GM21423 (cell line): ENCODE results near the gene CHURC1.
A peak's percentile ranks its signal among the peaks of the same experiment; 100 is the strongest.

Experiments used
- ATAC-seq: cut with Tn5 transposase; IDR thresholded peaks from one replicate; pipeline ENCODE4 v1.9.1; 2021; ENCODE audit warnings: mild to moderate bottlenecking, moderate library complexity; ENCODE audit not compliant: unreplicated experiment

Gene CHURC1

DNA sequence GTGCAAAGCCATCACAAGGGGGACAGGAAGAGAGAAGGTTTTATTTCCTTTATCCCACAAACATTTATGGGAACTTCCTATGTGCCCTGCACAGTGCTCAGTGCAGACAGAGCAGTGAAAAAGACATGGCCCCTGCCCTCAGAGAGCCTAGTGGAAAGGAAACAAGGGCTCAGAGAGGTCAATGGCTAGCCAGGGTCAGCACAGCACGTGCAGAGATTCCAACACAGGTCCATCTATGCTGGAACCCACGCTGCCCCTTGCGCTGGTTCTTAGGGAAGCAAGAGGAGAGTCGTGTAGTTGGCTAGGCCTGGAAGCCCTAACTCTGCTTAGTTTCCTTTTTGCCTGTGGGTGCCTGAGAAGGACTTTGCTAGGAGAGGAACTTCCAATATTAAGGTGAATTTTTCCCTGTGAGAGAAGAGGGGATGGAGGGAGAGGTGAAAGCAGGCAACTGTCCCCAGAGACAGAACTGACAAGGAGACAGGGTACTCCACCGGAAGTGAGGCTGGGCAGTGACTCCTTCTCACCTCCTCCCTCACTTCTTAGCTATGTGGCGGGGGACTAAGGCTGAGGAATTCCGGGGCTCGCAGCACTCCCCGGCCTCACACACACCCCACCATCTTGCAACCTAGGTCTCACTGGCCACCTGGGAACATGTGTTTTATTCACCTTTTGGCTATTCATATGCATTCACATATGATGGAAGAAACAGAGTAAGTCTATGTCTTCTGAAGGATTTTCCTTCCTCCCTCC is 40.4 kb downstream of the CHURC1 start:
- ATAC-seq, result no peak

DNA sequence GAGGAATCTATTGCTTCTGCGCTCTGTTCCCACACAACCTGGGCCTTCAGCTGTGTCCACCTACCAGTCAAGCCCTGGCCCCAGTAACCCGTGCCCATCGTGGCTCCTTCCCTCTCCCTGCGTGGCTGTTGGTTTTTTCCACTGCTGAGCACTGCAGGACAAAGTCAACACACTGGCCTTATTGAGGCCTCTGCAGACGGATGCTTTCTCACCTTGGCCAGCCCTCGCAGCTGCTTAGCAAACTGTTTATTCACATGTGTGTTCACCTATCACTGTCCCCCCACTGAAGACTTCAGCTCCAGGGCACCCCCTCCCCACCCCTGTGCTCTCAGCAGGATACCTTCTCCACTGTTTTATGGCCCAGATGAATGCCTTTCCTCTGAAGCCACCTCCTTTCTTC is 41.0 kb downstream of the CHURC1 start:
- no peak for ATAC-seq

DNA sequence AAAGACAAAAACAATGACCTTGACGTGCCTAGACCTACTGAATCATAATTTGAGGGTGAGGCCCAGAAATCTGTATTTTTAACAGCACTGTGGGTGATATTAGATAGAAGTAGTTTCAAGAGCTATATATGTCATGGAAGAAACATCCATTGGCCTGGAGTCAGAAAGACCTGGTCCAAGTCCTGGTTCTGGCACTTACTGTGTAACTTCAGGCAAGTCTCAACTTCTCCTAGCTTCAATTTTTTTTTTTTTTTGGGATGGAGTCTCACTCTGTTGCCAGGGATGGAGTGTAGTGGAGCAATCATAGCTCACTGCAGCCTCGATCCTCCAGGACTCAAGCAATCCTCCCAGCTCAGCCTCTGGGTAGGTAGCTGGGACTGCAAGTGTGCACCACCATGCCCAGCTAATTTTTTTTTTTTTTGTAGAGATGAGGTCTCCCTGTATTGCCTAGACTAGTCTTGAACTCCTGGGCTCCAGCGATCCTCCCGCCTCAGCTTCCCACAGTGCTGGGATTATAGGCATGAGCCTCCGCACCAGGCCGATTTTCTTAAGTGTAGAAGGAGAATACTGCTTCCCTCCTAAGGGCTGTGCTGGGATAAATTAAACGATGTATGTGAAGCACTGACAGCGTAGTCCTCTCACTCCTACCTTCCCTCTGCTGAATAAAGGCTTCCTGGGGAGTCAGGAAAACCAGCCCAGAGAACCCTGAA is 42.6 kb downstream of the CHURC1 start:
- no peak for ATAC-seq

DNA sequence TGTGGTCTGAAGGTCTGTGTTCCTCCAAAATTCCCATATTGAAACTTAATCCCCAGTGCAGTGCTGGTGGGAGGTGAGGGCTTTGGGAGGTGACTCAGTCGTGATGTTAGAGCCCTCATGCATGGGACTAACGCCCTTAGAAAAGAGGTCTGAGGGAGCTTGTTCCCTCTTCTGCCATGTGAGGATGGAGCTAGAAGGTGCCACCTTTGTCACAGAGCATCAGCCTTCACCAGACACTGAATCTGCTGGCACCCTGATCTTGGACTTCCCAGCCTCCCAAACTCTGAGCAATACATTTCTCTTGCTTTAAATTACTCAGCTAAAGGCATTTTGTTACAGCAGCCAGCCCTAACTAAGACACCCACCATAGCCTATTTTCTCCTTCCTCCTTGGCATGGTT is 43.9 kb downstream of the CHURC1 start:
- no peak for ATAC-seq

DNA sequence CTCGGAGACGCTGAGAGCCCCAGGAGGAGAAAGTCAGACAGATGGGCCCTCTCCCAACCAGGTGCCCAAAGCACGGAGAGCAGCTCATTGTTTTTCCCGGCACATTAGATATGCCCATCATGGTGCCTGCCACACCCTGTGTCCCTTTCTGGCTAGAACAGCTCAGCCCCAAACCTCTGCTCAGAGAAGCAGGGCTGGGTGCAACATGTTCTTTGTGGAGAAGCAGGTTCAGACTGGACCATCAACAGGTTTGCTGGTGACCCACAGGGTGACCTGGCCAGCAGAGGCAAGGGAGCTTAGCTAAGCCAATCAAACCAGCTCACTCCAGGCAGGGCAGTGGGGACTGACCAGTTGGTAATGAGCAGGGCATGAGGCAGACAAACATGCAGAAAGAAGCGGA is 44.5 kb downstream of the CHURC1 start:
- ATAC-seq, result no peak

DNA sequence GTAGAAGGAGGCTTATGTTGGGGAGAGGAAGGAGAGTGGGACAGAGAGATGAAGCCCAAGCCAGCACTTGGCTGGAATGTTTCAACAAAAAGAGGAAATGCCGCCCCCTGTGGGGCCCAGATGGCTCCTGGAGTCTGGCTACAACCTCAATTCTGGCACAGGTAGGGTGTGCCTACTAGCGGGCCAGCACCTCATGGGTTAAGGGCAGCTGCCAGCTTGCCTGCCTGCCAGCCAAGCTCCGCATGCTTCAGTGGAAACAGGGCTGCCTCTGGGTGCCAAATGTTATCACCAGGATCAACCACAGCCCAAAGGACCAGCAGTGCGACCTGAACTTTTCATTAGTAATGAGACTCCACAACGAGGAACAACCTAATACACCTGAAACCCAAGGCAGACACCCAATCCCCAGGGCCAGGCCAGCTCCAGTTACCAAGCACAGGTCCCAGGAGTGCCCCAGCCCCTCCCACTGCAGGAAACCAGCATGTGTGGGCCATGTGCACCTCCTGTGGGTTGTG is 46.6 kb downstream of the CHURC1 start:
- ATAC-seq, result no peak

DNA sequence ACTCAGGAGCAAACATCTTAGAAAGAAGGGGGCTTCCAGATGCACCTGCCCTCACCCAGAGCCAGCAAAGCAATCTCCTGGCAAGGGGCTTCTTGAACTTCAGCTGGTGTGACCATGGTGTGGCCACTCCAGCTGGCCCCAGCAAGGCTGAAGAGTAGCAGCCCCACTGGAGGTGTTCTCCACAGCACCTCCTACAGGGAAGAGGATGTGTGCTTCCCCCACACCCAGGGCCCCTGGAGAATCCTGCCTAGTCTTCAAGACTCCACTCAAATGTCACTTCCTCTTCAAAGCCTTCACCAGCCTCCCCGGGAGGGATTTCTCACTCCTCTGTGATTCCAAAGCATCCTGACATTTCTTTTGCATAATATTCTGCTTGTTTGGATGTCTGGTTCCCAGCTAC is 49.4 kb downstream of the CHURC1 start:
- no peak for ATAC-seq

DNA sequence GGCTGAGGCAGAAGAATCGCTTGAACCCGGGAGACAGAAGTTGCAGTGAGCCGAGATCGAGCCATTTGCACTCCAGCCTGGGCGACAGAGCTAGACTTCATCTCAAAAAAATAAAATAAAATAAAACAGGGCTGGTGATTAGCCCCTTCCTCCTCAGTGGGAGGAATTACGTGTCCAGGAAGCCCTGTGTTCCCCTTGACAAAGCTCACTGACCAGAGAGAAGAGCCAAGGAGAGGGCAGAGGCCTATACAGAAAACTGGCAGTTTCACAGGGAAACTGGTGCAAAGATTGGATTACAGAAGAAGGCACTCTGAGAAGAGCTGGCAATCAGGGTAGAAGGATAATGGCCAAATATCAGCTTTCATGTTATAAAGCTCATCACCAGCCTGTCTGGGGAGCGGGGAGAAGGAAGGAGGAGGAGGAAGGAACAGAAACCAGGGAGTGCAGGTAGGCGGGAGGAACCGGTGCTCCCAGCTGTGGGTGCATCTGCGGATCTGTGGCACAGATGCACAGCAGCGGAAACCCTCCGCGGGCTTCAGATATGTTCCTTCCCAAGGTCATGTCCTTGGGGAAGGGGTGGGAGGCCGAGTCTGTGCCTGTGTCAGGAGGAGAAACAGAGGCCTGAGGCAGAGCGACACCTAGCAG is 51.2 kb downstream of the CHURC1 start:
- no peak for ATAC-seq

DNA sequence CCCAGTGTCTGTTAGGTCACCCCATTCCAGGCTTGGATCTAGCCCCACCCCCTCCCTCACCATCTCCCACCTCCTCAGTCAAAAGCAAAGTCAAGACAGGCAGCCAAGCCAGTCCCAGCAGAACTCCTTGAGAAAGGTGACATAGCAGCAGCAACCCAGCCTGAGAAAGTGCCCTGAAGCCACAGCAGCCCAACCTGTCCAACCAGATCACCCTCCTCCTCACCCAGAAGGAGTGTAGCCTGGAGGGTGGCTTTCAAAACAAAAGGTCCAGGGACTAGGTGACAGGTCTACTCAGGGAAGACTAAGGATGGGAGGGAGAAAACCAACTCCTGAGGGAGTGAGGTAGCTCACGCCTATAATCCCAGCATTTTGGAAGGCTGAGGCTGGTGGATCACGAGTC is 52.7 kb downstream of the CHURC1 start:
- no peak for ATAC-seq

DNA sequence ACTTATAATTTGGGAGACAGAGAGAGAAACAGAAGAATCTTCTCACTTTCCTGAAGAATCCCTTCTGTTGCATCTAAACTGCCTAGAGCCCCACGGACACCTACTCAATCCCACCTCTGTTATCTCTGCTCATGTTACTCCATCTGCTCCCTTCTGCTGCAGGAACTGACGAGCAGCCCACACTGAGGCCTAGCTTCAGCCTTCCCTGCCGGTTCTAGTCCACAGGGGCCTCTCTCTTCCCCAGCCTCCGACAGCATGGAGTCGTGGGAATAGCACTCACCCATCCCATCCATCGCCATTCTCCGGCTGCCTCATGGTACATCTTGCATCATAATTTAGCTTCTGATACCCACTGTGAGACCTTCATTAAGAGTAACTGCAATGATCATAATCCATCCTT is 53.9 kb downstream of the CHURC1 start:
- no peak for ATAC-seq

DNA sequence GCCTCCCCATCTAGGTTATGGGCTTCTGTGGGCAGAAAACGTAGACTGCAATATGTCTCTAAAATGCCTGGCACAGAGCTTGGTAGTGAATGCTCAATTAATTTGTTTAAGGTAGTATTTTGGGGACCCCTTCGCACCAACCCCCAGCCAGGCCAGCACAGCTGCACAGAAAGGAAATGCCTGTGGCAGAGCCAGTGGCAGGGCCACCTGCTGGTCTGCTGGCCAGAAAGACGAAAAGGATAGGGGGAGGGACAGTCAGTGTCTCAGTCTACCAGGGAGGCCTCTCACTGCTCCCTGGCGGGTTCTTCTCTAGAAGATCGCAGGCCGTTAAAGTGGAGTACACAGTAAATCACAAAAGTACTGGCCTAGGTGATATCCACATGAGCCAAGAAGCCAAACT is 54.4 kb downstream of the CHURC1 start:
- no peak for ATAC-seq

DNA sequence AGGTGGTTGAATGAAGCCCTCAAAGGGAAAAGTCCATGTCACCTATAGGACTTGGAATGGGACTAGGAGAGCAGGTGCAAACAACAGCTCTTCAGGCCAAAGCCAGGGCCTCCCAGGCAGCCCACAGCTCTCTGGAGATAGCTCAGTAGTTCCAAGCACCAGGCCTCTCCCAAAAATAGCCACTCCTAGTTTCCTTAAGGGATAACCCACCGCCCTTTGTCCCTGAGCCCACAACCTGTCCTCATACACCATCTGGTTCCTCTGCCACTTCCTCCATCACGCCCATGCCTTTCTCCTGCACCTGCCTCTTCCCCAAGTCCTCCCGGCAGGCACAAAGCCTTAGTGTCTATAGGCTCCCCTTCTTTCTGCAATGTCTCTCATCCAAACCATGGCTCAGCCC is 55.8 kb downstream of the CHURC1 start:
- no peak for ATAC-seq

DNA sequence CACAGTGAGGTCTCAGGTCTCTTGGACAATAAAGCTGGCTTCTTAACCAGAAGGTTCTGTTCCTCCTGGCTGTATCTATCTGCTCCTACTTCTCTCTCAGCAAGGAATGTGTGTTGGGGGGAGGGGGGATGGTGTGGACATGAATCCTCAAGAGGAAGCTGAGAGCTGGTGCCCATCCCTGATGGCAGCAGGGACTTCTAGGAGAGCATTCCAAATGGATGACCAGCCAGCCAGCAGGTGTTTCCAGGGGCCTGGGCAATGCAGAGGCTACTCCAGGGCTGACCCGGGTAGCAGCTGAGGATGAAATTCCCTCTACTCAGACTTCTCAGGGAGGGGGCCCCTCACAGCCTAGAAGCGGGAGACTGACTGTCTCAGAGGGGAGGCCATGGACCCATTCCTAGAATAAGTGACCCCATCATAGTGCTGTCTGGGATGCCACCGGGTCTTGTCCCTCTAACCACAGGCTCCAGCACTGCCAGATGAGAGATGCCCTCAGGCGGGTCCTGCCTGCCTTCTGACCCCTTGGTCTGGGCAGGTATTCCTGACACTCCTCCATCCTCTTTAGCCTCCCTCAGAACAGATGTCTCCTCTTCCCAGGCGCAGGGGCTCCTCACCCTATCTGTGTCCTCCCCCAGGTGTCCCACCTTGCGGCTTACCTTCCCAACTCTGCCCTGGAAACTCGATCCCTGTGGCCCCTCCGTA is 56.7 kb downstream of the CHURC1 start:
- ATAC-seq, result no peak

DNA sequence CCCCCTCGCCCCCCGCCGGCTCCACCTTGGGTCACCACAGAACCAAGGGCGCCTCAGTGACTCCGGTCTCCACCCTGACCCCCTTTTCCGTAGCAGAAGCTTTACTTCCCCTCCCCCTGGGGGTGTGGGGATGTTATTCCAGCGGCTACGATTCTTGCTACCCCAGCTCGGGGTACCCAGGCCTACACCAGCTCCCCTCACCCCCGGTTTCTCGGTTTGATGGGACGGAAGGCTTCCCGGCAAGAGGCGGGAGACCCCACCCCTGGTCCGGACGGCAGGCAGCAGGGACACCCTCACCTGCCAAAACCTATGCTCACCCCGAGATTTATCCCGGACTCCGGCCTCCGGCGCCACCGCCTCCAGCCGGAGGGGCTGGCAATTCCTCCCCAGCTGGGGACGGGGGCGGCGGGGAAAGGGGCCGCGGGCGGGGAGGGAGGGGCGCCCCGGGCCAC is 57.3 kb downstream of the CHURC1 start:
- no peak for ATAC-seq

DNA sequence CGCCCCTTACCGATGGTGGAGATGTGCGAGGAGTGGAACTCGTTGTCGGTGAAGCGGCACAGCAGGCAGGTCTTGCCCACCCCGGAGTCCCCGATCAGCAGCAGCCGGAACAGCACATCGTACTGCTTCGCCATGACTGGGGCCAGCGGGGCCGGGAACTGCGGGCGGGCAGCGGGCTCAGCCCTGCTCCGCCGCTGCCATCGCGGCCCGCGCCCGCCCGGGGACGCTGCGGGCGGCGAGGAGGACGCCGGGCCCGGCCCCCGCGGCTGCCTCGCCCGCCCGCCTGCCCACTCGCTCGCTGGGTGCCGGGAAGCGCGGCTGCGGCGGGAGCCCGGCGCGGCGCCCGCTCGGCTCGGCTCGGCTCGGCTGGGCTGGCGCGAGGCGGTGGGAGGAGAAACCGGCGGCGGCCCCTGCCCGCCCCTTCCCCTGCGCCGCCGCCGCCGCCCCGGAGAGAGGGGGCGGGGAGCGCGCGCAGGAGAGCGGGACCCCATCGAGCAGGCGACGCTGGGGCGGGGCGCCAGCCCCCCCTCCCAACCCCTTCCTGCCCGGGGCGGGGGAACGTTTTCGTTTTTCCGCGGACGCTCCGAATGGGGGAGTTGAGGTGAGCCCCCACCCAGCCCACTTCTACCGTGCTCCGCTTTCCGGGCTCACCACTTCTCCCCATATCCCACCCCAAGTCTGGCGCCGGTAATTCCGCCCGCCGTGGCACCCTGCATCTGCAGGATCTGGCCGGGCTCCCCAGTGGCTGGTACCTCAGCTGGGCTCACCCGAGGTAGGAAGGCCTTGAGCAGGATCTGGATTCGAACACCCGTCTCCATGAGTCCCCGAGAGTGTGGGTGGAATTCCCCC is 57.9 kb downstream of the CHURC1 start, which contains the start of gene RAB15:
Gene RAB15 (minus strand): TSS at position 394 of the 849 bp plus-strand sequence. CDS start 260 bp downstream, at position 134.
- ATAC-seq, result peak; percentile 47

DNA sequence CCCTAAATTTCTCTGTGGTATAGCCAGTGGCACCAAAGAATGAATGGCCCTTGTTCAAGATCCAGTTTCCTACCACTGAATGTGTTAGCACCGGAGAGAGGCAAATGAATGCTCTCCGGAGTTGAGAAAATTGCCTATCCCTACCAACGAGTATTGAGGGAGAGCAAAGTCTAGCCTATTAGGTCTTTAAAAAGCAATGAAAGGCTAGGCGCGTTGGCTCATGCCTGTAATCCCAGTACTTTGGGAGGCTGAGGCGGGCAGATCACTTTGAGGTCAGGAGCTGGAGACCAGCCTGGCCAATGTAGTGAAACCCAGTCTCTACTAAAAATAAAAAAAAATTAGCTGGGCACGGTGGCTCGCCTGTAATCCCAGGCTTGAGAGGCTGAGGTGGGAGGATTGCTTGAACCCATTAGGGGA is 58.8 kb downstream of the CHURC1 start:
- no peak for ATAC-seq

DNA sequence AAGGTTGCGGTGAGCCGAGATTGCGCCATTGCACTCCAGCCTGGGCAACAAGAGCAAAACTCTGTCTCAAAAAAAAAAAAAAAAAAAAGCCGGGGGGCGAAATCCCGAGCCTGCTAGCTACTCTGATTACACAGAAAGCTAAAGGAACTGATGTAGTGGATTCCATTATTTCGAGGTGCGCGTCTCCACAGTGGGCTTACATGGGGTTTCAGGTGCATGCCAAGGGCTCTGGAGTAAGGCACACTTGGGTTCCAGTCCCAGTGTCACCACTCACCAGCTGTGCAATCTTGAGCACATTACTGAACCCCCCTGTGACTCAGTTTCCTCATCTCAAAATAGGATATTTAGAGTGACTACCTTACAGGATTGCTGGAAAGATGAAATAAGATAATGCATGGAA is 59.6 kb downstream of the CHURC1 start:
- no peak for ATAC-seq

DNA sequence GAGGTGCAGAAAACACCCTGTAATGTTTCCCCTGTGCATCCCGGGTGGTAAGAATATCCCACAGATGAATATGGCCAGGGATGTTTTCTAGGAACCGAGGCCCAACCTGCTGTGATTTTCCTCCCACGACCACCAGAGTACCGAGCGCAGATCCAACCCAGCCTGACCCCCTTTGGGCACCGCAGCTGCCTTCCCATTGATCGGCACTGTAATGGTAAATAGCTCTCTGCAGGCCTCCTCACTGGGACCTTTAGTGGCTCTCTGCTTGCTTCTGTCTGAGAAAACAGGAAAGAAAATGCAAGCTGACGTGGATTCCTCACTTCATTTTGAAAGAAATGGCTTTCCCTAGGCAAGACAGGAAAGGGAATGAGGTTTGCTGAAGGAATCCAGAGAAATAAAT is 60.3 kb downstream of the CHURC1 start:
- ATAC-seq, result no peak

DNA sequence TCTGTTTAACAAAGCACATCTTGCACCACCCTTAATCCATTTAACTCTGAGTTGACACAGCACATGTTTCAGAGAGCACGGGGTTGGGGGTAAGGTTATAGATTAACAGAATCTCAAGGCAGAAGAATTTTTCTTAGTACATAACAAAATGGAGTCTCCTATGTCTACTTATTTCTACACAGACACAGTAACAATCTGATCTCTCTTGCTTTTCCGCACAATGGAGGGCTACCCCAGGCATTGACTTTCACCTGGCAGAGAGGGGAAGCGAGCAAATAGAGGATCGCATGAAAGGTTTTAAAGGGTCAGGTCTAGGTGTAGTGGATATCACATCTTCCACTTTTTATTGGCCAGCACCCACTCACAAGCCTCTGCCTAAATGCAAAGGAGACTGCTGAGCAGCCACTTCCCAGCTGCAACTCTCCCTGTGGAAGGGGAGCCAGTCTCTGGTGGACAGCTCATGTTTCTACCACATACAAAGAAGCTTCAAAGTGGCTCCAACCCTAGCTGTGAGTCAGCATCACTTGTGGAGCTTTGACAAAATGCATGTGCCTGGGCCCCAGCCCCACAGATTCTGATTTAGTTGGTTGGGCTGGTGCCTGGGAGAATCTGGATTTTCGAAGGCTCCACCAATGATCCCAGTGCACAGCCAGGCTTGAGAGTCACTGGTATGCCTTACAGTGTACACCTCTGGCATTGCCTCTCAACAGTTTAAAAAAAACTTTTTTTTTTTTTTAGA is 65.2 kb downstream of the CHURC1 start:
- ATAC-seq, result no peak
